K562 (cell line): ENCODE results near the gene NECTIN1. TPM values are rescaled to one million over a fixed set of nuclear protein-coding genes. Genes with fewer than 3 reads are reported as not detected.
A peak's percentile ranks its signal among the peaks of the same experiment; 100 is the strongest.

Experiments used
- DMBX1 ChIP-seq: fragments of 250-450 bp; sonication (Bioruptor Pico); IDR thresholded peaks from 2 replicates; pipeline ENCODE4 v1.8.0; 2022; ENCODE audit warnings: inconsistent platforms, mild to moderate bottlenecking, moderate library complexity, borderline replicate concordance
- E2F6 ChIP-seq, 2 experiments: IDR thresholded peaks; 2 replicates each; pipeline ENCODE4 v1.6.1; 2011; ENCODE audit warnings: borderline replicate concordance in 1 of 2, control low read depth in 1 of 2, low read depth in 1 of 2, low read length in 1 of 2, mild to moderate bottlenecking in 1 of 2, mixed read lengths in 1 of 2, moderate library complexity in 1 of 2; ENCODE audit not compliant: insufficient read depth in 1 of 2, insufficient read length in 1 of 2, poor library complexity in 1 of 2, severe bottlenecking in 1 of 2; ENCODE audit errors: extremely low read depth in 1 of 2
- ELF4 ChIP-seq: fragments of 450-650 bp; formaldehyde crosslinking; IDR thresholded peaks from 2 replicates; pipeline ENCODE4 v1.4.0; 2022; ENCODE audit warnings: missing genetic modification characterization
- ETS2 ChIP-seq: IDR thresholded peaks from 2 replicates; pipeline ENCODE4 v1.6.1; 2016; ENCODE audit warnings: borderline replicate concordance, missing genetic modification characterization, mild to moderate bottlenecking, moderate library complexity, missing compliant biosample characterization; ENCODE audit not compliant: poor library complexity, severe bottlenecking
- HLTF ChIP-seq: fragments of 450-650 bp; IDR thresholded peaks from 2 replicates; pipeline ENCODE4 v1.6.1; 2016
- KDM4B ChIP-seq, 2 experiments: fragments of 450-650 bp in 1 of 2; sonication (generic) in 1 of 2; IDR thresholded peaks; 2 replicates each; pipeline ENCODE4 v1.6.1; 2016 to 2017; ENCODE audit warnings: borderline replicate concordance in 2 of 2, antibody characterized with exemption in 1 of 2, low read depth in 1 of 2, mild to moderate bottlenecking in 1 of 2
- MITF ChIP-seq: IDR thresholded peaks from 2 replicates; pipeline ENCODE4 v1.6.1; 2014; ENCODE audit warnings: antibody characterized with exemption
- NRF1 ChIP-seq, 2 experiments: fragments of 450-650 bp; IDR thresholded peaks in 1 of 2; conservative IDR thresholded peaks in 1 of 2; 2 replicates each; pipeline ENCODE4 v1.6.1; 2014; ENCODE audit warnings: mild to moderate bottlenecking in 2 of 2
- PREB ChIP-seq: sonication (generic); formaldehyde crosslinking; IDR thresholded peaks from 2 replicates; pipeline ENCODE4 v1.8.1; 2023; ENCODE audit warnings: mild to moderate bottlenecking, missing genetic modification reagents
- SMAD4 ChIP-seq: fragments of 250-450 bp; sonication (Bioruptor Pico); conservative IDR thresholded peaks from 2 replicates; pipeline ENCODE4 v1.8.0; 2021; ENCODE audit warnings: inconsistent platforms, mild to moderate bottlenecking, moderate library complexity
- YY1 ChIP-seq, 3 experiments: IDR thresholded peaks; 2 replicates each; pipeline ENCODE4 v1.6.1; 2011; ENCODE audit warnings: low read length in 2 of 3, mild to moderate bottlenecking in 2 of 3, moderate library complexity in 2 of 3, borderline replicate concordance in 1 of 3, control low read depth in 1 of 3, low read depth in 1 of 3; ENCODE audit not compliant: insufficient read depth in 3 of 3, insufficient replicate concordance in 2 of 3, control insufficient read depth in 1 of 3, insufficient read length in 1 of 3; ENCODE audit errors: extremely low read depth in 1 of 3
- polyA plus RNA-seq, 8 experiments: library from polyadenylated mRNA; depleted of rRNA in 4 of 8; stranded (reverse) in 5 of 8; unstranded in 3 of 8; fragments of >200 nt; fragmentation: Nextera tagmentation in 2 of 8; fragmentation: Illumina TruSeq in 1 of 8; extraction: Ambion mirVana in 2 of 8; extraction: Trizol in 1 of 8; gene quantifications; 2 replicates each; pipeline versions ENCODE4 v1.2.1 to v1.2.3, GENCODE V29; 2011 to 2014; ENCODE audit warnings: inconsistent platforms in 1 of 8, missing spikeins in 1 of 8
- total RNA-seq, 7 experiments: library from RNA; depleted of rRNA in 6 of 7; stranded (reverse); fragments of >200 nt in 6 of 7; fragmentation: Illumina TruSeq in 2 of 7; extraction: Trizol in 2 of 7; gene quantifications; 2 replicates each; pipeline versions ENCODE4 v1.2.1 to v1.2.3, GENCODE V29; 2011 to 2021; ENCODE audit warnings: low replicate concordance in 1 of 7
- TF ChIP-seq, protein P1 (sequence below): fragments of 450-650 bp; formaldehyde crosslinking; IDR thresholded peaks from 2 replicates; pipeline ENCODE4 v1.4.0; 2020; ENCODE audit warnings: mild to moderate bottlenecking, moderate library complexity
- TF ChIP-seq, protein P2 (sequence below), 2 experiments: IDR thresholded peaks; 2 replicates each; pipeline ENCODE4 v1.6.1; 2012; ENCODE audit warnings: improper control_type of control experiment in 2 of 2, low read depth in 2 of 2, low read length in 2 of 2, borderline replicate concordance in 1 of 2
- TF ChIP-seq, protein P3 (sequence below): fragments of 250-450 bp; sonication (Bioruptor Pico); IDR thresholded peaks from 2 replicates; pipeline ENCODE4 v1.4.0; 2020

NECTIN1 gene
- total and polyA plus RNA-seq, 9 of the 15 experiments (the other 6 are each of a cell fraction or from before 2014, with no cell fraction given), result 0.09 to 0.53 (median 0.23) TPM; not detected in 2

- TF ChIP-seq, protein P1, sequence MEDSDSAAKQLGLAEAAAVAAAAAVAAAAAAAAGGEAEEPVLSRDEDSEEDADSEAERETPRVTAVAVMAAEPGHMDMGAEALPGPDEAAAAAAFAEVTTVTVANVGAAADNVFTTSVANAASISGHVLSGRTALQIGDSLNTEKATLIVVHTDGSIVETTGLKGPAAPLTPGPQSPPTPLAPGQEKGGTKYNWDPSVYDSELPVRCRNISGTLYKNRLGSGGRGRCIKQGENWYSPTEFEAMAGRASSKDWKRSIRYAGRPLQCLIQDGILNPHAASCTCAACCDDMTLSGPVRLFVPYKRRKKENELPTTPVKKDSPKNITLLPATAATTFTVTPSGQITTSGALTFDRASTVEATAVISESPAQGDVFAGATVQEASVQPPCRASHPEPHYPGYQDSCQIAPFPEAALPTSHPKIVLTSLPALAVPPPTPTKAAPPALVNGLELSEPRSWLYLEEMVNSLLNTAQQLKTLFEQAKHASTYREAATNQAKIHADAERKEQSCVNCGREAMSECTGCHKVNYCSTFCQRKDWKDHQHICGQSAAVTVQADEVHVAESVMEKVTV (CRISPR knock-in tag), result peak; percentile 54
- TF ChIP-seq PREB, result no peak
- peak; percentile 27 to 53; a peak in 3 of 4 replicates for TF ChIP-seq NRF1 (conservative IDR thresholded peaks at IDR 0.05 in 1 of 2, IDR thresholded peaks at IDR 0.05 in 1 of 2)
- TF ChIP-seq HLTF, result no peak
- no peak for TF ChIP-seq ETS2 (tag)
- TF ChIP-seq, protein P2, sequence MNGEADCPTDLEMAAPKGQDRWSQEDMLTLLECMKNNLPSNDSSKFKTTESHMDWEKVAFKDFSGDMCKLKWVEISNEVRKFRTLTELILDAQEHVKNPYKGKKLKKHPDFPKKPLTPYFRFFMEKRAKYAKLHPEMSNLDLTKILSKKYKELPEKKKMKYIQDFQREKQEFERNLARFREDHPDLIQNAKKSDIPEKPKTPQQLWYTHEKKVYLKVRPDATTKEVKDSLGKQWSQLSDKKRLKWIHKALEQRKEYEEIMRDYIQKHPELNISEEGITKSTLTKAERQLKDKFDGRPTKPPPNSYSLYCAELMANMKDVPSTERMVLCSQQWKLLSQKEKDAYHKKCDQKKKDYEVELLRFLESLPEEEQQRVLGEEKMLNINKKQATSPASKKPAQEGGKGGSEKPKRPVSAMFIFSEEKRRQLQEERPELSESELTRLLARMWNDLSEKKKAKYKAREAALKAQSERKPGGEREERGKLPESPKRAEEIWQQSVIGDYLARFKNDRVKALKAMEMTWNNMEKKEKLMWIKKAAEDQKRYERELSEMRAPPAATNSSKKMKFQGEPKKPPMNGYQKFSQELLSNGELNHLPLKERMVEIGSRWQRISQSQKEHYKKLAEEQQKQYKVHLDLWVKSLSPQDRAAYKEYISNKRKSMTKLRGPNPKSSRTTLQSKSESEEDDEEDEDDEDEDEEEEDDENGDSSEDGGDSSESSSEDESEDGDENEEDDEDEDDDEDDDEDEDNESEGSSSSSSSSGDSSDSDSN (IDR thresholded peaks at IDR 0.05; ENCODE audit: borderline replicate concordance in 1 of 2, low read depth in 2 of 2, low read length in 2 of 2), result peak in 1 of 2 experiments; percentile 22; a peak in 2 of 4 replicates
- TF ChIP-seq SMAD4, result peak; percentile 58; the same call in 1 of the 2 replicates
- no peak for TF ChIP-seq DMBX1
- TF ChIP-seq E2F6 (IDR thresholded peaks at IDR 0.05; ENCODE audit: borderline replicate concordance in 1 of 2, extremely low read depth in 1 of 2, insufficient read depth in 1 of 2, insufficient read length in 1 of 2, low read depth in 1 of 2, low read length in 1 of 2, poor library complexity in 1 of 2, severe bottlenecking in 1 of 2), result peak in 1 of 2 experiments; percentile 49
- TF ChIP-seq ELF4 (CRISPR knock-in tag), result no peak
- peak in 1 of 3 experiments; percentile 7 for TF ChIP-seq YY1 (IDR thresholded peaks at IDR 0.05; ENCODE audit: borderline replicate concordance in 1 of 3, control insufficient read depth in 1 of 3, extremely low read depth in 1 of 3, insufficient read depth in 3 of 3, insufficient read length in 1 of 3, insufficient replicate concordance in 2 of 3, low read depth in 1 of 3, low read length in 2 of 3)
- TF ChIP-seq, protein P3, sequence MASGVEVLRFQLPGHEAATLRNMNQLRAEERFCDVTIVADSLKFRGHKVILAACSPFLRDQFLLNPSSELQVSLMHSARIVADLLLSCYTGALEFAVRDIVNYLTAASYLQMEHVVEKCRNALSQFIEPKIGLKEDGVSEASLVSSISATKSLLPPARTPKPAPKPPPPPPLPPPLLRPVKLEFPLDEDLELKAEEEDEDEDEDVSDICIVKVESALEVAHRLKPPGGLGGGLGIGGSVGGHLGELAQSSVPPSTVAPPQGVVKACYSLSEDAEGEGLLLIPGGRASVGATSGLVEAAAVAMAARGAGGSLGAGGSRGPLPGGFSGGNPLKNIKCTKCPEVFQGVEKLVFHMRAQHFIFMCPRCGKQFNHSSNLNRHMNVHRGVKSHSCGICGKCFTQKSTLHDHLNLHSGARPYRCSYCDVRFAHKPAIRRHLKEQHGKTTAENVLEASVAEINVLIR (CRISPR knock-in tag), result peak; percentile 39; the same call in 1 of the 2 replicates
- TF ChIP-seq MITF, result no peak
- no peak for TF ChIP-seq KDM4B (IDR thresholded peaks at IDR 0.05; ENCODE audit: borderline replicate concordance in 2 of 2, low read depth in 1 of 2)
Observed at GRCh38 chr11:119728651-119729580, at the start of gene NECTIN1 (continued).
